GOT3 (cell line): Measurements from ENCODE around the gene RTN4.
A peak's percentile ranks its signal among the peaks of the same experiment; 100 is the strongest.

Source experiments
- DNase-seq: peaks from one replicate; lab custom pipeline; 2025; ENCODE audit warnings: mixed read lengths; lab: John Stamatoyannopoulos, UW

Gene RTN4

GRCh38 chr2:54952425-54952824, 97.8 kb downstream of the RTN4 start:
- DNase-seq, result no peak

GRCh38 chr2:54950811-54951210, 99.4 kb downstream of the RTN4 start:
- DNase-seq, result no peak

- no peak for DNase-seq
These were observed 100.8 kb downstream of the RTN4 start for GRCh38 chr2:54949431-54949830.

- no peak for DNase-seq
These were observed 102.1 kb downstream of the RTN4 start for GRCh38 chr2:54948120-54948519.

- no peak for DNase-seq
These were observed 102.6 kb downstream of the RTN4 start for GRCh38 chr2:54947646-54948045.

- DNase-seq, result no peak
These were observed 103.1 kb downstream of the RTN4 start for GRCh38 chr2:54947136-54947535.

GRCh38 chr2:54946220-54946805, 103.9 kb downstream of the RTN4 start:
- no peak for DNase-seq

GRCh38 chr2:54945391-54946219, 104.6 kb downstream of the RTN4 start:
- DNase-seq, result peak; percentile 40

- DNase-seq, result no peak
These were observed 105.4 kb downstream of the RTN4 start for GRCh38 chr2:54944724-54945326.

- DNase-seq, result no peak
These were observed 107.9 kb downstream of the RTN4 start for GRCh38 chr2:54942373-54942772.

GRCh38 chr2:54941248-54941984, 108.8 kb downstream of the RTN4 start:
- DNase-seq, result no peak

- no peak for DNase-seq
These were observed 109.5 kb downstream of the RTN4 start for GRCh38 chr2:54940723-54941122.

- DNase-seq, result no peak
These were observed 110.7 kb downstream of the RTN4 start for GRCh38 chr2:54939446-54940118.

- no peak for DNase-seq
These were observed 113.5 kb downstream of the RTN4 start for GRCh38 chr2:54936766-54937165.

- DNase-seq, result no peak
These were observed 114.9 kb downstream of the RTN4 start for GRCh38 chr2:54935389-54935788.

- DNase-seq, result no peak
These were observed 118.8 kb downstream of the RTN4 start for GRCh38 chr2:54931473-54931872.

- DNase-seq, result no peak
These were observed 121.5 kb downstream of the RTN4 start for GRCh38 chr2:54928719-54929118.

- no peak for DNase-seq
These were observed 122.3 kb downstream of the RTN4 start for GRCh38 chr2:54927751-54928615.

GRCh38 chr2:54927085-54927750, 123.0 kb downstream of the RTN4 start:
- no peak for DNase-seq

- DNase-seq, result no peak
These were observed 125.2 kb downstream of the RTN4 start for GRCh38 chr2:54925022-54925421.
